GM19193 (cell line): Measurements from ENCODE around the gene ZSWIM4.

ENCODE experiments used
- POLR2A ChIP-seq: IDR thresholded peaks from 4 replicates; pipeline ENCODE4 v1.6.1; 2011; ENCODE audit not compliant: insufficient read depth, insufficient read length; ENCODE audit errors: extremely low read depth

Gene ZSWIM4

GRCh38 chr19:13847407-13848339, 52.4 kb downstream of the ZSWIM4 start:
- TF ChIP-seq POLR2A = peak; percentile 51

DNA sequence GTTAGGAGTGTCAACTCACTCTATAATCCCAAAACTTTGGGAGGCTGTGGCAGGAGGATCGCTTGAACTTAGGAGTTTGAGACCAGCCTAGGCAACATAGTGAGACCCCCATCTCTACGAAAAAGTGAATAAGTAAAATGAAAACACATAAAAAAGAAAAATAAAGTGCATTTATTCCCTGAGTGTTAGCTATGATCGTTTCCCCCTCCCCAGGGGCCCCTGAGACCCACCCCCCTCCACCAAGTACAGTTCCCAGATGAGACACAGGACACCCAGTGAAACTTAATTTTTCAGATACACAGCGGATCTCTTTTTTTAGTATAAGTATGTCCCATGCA, 53.1 kb downstream of the ZSWIM4 start:
- no peak for TF ChIP-seq POLR2A

DNA sequence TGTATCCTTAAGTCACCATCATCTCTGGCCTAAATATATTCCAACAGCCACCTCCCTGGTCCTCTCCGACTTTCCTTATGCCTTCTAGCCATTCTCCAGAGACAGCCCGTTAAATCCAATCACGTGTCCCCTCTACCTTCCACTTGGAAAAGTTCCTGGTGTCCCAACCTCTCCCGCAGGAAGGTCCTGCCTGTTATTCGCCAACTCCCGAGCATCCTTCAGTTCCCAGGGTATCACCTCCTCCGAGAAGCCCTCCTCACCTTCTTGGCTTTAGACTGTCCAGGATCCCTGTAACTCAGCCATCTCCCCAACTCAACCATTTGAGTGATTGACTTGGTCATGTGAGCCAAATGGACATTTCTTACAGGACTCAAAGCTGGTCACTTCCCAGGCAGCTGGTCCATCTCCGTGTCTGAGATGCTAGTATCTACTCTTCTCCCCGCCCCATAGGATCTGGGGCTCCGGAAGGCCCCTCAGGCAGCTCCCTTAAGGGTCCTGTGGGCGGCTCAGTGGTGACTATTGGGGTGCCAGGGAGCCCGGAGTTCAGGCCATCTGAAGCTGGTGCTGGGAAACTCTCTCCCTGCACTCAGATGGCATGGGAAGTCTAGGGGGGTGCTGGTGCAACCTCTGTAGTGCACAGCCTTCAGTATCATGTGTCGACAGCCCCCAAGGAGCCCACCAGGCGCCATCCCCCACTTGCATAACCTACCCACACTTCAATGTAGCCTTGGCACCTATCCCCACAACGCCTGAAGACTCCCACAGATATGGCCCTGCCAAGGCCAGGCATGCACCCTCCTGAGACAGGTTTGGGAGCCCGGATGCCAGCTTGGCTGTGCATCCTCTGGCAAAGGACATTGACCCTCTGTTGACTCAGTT, 53.8 kb downstream of the ZSWIM4 start:
- TF ChIP-seq POLR2A = no peak

DNA sequence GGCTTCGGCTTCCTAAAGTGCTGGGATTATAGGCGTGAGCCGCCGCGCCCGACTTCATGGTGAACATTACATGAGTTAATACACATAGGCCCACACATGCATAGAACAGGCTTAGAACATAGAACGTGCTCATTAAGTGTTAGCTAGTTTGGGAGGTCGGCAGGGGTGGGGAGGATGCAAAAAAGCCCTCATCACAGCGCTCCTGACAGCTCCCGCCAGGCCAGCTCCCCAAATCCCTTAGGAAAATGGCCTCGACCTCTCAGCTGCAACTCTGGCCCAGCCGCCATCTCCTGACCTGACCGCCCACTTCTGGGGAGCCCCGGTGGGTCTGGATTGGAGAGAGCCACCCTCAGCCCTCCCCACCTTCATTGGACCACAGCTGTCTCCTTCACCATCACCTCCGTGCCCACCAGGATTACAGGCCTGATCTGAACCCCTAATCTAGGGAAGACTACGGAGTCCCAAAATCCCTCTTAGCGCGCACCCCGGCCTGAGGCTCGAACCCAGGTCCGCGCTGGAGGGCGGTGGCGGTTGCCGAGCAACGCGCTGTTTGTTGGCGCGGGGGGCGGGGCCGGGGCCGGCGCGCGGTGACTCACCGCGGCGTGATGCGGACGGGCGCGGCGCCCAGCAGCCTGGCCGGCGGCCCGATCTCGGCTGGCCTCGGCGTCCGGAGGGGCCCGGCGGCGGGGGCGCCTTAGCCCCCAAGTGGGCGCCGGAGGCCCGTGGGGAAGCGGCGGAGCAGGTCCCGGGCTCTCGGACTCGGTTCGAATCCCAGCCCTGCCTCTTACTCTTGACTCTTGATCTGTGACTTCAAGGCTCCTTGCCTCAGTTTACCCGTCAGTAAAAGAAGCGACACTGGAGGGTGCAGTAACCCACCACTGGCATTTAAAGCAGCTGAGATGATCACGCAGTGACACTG, 55.0 kb downstream of the ZSWIM4 start:
- no peak for TF ChIP-seq POLR2A

GRCh38 chr19:13850910-13851733, 55.9 kb downstream of the ZSWIM4 start:
- TF ChIP-seq POLR2A = no peak

DNA sequence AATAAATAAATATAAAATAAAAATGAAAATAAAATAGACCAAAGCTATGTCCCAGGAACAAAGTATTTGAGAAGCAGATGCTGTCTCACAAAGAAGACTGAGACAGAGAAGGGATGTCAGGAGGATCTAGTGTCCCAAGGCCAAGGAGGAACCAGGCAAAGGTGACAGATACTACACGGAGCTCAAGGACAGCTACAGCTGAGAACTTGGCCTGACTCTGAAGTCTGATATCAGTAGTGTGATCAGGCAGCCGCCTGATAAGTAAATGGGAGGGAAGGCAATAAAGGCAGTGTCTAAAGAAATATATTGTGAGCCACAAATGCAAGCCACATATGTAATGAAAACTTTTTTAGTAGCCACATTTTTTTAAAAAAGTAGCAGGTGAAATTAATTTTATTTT, 61.3 kb downstream of the ZSWIM4 start:
- TF ChIP-seq POLR2A = no peak

DNA sequence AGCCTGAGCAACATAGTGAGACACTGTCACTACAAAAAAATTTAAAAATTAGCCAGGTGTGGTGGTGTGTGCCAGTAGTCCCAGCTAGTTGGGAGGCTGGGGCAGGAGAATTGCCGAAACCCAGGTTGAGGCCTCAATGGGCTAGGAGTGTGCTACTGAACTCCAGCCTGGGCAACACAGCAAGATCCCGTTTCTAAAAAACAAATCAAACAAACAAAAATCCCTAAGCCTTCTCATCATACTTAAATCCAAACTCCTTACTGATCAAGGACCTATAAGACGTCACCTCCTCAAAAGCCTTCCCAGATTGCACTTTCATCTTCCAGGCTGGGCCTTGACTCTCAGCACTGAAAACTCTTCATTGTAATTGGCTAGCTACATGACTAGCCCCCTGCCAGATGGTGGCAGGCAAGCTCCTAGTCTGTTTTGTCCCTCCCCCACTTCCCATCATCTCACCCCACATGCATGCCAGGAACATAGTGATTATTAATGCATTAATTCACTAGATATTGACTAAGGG, 64.2 kb downstream of the ZSWIM4 start:
- no peak for TF ChIP-seq POLR2A

GRCh38 chr19:13860679-13861391, 65.6 kb downstream of the ZSWIM4 start:
- no peak for TF ChIP-seq POLR2A

DNA sequence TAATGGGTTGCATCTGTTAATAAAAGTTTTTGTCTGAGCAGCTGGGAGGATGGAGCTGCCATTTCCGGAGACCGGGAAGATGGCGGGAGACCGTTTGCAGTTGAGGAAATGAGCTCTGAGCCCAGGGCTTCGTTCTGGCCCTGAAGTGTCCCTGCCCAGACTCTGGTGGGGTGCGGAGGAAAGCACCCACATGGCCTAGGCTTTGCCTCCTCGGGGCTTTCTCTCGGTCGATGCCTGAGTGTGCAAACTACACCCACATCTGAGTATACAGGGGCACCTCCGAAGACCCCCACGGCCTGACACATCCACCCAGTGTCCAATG, 66.1 kb downstream of the ZSWIM4 start:
- no peak for TF ChIP-seq POLR2A

GRCh38 chr19:13861714-13862531, 66.7 kb downstream of the ZSWIM4 start:
- TF ChIP-seq POLR2A = peak; percentile 84

DNA sequence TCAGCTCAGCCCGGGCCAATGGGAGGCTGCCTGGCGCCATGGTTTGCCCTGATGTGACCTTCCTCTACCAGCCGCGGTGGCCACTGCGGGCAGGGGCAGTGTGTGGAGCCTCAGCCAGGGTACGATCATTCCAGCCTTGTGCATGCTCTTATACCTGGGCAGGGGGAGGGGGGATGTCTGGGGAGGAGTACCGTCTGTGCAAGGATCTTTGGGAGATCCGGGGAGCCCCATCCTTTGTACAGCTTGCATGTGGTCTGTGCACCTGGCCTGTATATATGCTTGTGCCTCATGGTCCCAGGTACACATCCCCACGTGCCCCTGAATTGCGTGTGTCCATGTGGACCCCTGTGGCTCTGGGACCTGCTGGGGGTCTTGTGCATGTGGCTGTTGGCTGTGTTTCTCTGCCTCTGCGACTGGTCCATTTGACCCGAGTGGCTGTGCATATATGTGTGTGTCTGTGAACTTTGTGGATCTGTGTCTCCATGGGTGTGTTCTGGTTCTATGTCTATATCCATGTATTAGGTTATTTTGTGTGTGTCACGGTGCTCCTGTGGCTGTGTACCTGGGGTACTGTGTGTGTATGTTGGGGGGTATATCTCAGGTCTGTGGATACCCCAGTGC, 68.9 kb downstream of the ZSWIM4 start:
- no peak for TF ChIP-seq POLR2A

DNA sequence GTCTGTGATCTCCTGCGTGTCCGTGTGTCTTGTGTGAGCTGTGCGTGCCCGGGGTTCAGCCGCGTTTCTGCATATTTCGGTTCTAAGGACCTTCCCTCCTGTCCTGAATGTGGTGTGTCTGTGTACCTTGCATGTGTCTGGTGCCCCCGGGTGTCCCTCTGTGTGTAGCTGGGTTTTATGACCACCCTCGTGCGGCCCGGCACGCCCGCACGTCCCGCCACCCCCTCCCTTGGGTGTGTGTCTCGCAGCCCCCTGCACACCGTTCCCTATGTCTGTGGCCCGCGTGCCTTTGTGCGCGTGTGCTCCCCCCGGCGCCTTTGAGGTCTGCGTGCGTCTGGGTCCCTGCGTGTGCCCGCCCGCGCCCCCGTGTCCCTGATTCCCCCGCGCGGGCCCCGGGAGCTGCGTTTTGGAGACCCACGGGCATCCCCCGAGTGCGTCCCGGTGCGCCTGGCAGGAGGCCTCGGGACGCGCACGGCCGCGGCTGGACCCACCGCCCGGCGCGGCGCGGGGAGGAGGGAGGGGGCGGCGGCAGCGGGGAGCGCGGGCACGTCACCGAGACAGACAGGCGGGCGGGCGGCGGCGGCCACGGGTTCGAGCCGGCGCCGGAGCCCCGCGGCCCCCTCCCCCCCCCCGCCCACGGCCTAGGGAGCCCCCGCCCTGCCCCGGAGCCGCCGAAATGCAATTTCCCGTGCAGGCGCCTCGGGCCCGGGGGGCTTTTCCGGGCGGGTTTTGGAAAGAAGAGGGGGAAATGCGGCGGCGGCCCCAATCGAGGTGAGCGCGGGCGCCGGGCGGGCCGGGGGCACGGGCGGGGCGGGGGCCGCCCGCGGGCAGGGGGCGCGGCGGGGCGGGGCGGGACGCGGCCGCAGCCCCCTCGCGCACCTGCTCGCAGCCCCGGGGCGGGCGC, 69.7 kb downstream of the ZSWIM4 start:
- no peak for TF ChIP-seq POLR2A
